GM18861 (cell line): ENCODE results near the gene EEA1.
A peak's percentile ranks its signal among the peaks of the same experiment; 100 is the strongest.
"Not testable (repeated sequence)": the region's sequence is repeated elsewhere in the genome, so short reads cannot be mapped to it uniquely, and the experiment has no call there.

Source experiments
- ATAC-seq: cut with Tn5 transposase; IDR thresholded peaks from one replicate; pipeline ENCODE4 v1.9.1; 2021; ENCODE audit not compliant: unreplicated experiment

Gene EEA1

DNA sequence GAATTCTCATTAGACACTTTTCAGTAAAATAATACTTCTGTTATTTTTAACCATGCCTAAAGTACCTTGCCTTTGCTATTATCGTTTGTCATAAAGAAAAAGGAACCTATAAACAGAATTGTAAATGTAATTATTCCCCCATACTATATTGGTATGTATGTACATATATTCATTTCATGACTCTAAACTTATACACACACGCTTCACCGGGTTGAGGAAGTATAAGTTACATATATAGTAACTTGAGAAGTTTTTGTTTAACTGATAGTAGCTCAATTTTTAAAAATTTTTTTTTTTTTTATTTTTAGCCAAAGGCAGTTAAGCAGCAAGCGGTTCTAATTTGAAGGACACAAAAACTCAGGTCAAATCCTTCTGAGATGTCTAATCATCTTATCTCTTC lies 118.7 kb downstream of the EEA1 start:
- ATAC-seq: no peak

DNA sequence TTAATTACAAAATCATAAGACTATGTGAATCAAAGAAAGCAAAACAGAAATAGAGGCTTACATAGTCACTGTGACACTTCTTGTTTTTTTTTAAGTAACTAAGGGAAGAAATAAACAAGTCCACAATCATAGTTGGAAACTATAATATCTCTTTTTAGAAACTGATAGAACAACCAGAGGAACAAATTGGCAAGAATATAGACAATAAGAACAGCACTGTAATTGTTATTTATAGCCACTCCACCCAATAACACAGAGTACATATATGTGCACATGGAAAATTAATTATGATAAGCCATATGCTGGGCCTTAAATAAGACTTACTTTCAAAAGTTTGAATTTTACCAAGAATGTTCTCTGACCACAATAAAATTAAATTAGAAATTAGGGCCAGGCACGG lies 125.2 kb downstream of the EEA1 start:
- ATAC-seq: no peak

DNA sequence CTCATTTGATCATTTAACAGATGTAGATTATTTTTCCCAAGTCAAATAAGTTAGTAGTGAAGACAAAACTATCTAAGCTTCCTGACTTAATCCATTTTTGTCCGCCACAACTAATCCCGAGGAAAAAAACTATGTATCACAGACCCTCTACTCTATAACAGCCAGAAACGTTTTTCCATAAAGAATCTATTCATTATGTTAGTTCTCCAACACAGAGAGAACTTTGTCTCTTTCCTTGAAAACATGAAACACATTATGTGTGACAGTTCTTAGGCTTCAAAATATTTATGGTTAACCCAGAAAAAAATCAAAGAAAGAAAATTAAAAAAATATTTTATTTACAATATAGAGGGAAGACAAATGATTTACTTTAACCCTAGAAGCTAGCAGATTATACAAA lies 126.2 kb downstream of the EEA1 start:
- no peak for ATAC-seq

DNA sequence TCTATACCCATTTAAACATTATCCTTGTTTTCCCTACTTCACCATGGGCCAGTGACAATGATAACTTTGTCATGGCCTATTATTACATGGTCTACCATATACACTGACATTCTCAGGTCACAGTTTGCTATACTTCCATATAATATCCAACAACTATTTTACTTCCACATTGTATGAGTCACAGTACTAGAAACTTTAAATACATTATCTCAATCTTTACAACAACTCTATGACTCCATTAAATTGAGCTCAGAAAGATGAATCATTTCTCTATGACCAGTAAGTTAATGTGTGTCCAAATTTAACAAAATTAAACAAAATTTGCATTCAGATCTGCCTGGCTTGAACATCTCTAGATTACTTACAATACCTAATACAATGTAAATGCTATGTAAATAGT lies 132.4 kb downstream of the EEA1 start:
- ATAC-seq: no peak

DNA sequence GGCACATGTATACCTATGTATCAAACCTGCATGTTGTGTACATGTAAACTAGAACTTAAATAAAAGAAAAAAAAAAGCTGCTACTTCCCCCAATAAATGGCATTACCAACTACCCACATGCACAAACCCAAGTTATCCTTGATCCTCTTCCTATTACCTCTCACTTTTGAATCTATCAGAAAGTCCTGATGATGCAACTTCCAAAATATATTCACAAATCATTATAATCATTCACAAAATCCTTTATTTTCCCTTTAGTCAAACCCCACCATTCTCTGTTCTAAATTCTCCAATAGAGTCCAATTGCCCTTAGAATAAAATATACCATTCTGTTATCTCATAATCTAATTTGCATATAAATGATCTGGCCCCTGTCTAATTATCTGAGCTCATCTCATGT lies 134.3 kb downstream of the EEA1 start:
- no peak for ATAC-seq

DNA sequence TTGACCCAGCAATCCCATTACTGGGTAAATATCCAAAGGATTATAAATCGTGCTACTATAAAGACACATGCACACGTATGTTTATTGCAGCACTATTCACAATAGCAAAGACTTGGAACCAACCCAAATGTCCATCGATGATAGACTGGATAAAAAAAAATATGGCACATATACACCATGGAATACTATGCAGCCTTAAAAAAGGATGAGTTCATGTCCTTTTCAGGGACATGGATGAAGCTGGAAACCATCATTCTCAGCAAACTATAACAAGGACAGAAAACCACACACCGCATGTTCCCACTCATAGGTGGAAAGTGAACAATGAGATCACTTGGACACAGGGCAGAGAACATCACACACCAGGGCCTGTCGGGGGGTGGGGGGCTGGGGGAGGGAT lies 134.7 kb downstream of the EEA1 start:
- ATAC-seq: not testable (repeated sequence)

DNA sequence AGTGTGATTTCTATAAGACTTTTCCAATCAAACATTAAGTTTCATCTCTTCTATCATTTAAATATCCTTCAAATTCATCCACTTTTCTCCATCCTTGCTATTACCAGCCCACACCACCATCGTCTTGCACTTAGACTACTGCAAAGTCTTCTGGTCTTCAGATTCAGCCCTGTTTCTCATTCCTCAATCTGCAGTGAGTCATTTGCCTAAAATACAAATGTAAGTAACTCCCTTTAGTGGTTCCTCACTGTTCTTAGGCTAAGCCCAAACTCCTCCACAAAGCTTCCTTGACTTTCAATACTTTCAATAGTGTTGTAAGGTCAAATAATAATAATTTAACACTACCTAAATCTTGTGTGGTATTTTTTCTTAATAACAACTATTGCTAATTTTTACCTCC lies 143.1 kb downstream of the EEA1 start:
- ATAC-seq: no peak

DNA sequence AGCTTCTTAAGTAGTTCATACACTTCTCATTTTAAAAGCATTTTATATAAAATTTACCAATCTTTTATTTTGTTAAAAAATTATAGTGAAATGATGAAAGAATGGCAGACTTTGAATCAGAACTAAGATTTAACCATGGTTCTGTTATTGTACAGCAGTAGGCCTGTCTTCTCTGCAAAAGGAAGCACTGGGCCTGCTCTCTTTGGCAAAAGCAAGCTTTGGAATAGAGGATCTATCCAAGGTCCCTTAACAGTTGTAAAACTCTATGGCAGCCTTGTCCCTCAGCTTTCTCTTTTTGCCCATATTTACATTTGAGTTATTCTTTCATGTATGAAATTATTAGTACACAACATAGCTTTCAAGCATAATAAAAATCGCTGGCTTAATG lies 143.5 kb downstream of the EEA1 start:
- ATAC-seq: no peak

DNA sequence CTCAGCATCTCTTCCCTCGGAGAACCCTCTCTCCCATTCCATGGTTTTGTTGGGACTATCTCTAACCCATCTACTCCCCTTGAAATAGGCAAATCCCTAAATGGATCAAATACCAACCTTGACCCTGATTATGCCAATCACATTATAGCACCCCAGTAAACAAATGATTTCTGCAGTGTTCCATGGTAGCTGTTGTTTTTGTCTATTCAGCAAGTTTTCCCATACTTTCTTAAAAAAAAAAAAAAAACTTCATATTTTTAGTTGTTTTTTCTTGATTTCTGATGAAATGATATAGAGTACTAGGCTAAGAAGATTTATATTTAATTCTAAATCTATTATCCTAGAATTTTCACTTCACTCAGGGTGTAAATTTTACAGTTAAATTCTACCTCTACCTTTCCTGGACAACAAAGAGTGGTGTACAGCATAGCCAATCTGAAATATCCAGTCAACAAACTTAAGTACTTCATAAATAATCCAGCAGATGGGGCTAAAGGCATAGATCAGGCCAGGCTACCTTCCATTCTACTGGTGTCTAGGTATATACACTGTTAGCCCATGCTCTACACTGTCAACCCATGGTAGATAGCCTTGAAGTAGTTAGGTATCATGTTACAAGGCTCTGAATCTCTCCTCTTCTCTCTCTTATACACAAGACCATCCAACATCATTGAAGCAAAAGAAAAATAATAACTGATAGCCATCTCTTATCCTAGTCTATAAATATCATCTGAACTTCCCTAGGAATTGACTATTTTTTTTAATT lies 144.1 kb downstream of the EEA1 start:
- ATAC-seq: peak; percentile 93

DNA sequence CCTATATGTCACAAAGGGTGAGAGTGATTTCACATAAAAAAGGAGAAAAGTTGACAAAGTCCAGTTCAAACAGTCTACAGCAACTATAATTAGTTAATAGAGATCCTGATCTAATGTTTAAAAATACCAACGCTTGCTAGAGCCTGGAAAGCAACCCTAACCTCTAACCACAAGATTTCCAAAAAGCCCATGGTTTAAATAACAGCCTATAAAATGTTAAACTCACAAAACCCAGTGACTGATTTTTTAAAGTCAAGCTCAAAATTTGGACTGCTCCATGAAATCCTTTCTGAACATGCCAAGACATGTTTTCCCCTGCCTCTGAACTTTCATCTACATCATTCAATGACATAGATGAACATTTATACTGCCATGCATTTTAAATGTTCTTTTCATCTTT lies 144.7 kb downstream of the EEA1 start:
- no peak for ATAC-seq

DNA sequence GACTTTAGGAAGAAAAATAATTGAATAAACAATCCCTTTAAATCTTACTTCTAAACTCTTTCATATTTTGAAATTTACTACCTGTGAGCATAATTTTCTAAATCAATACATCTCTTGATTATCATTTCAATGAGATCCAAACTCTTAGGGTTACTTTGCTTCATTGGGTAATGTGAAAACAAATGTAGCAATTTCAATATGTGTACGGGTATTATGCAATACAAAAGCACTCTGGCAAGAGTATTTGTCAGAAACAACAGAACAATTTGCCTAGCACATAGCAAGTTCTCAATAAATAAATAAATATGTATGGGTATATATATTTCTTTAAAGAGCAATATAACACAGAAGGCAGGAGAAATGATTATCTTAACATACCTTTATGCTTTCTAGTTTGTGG lies 149.2 kb downstream of the EEA1 start:
- ATAC-seq: no peak

DNA sequence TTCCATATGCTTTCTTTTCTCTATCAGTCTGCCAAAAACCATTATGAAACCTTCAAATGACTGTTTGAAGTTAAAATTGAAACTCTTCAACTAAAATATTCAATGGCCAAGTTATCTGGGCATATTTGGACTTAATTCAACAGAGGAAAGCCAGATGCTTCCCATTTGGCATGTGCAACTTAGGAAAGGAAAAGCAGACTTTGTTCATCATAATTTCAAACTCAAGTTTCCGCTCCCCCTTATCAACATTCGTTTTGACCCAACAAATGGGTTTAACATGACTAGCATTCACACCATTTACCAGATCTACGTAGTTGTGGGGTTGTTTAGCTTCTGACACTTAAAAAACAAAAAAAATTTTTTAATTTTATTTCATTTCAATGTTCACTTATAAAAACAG lies 150.6 kb downstream of the EEA1 start:
- no peak for ATAC-seq

DNA sequence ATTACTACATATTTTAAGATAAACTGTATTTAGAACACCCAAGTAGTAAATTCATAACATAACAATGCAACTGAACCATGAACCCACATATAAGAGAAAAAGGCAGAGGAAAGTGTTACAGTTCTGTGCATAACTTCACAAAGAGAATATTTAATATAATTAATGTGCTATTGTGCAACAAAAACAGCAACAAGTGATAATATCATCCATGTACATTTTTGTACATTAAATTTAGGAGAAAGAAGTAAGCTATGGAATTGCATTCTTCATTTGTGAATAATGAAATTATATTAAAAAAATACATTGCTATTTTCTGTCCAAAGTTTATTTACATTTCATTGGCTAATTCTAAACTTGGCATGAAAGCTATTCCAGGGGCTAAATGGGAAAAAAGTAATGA lies 153.7 kb downstream of the EEA1 start:
- ATAC-seq: no peak

DNA sequence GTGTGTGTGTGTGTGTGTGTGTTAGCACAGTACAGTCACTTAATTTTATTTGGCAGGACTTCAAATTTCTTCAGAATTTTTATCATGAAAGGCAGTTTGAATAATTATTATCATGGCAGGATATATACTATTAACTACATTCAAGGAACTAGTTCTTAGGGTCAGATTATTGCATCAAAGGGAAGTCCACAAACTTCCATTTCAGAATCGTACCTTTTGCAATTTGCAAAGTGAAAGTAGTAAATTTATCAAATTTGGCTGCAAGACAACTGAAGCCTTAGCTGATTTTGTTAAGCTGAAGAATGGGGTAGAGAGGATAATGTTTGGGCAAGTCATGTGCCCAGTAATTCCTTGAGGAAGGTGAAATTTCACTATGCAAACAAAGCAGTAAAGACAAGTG lies 158.1 kb downstream of the EEA1 start:
- ATAC-seq: no peak

DNA sequence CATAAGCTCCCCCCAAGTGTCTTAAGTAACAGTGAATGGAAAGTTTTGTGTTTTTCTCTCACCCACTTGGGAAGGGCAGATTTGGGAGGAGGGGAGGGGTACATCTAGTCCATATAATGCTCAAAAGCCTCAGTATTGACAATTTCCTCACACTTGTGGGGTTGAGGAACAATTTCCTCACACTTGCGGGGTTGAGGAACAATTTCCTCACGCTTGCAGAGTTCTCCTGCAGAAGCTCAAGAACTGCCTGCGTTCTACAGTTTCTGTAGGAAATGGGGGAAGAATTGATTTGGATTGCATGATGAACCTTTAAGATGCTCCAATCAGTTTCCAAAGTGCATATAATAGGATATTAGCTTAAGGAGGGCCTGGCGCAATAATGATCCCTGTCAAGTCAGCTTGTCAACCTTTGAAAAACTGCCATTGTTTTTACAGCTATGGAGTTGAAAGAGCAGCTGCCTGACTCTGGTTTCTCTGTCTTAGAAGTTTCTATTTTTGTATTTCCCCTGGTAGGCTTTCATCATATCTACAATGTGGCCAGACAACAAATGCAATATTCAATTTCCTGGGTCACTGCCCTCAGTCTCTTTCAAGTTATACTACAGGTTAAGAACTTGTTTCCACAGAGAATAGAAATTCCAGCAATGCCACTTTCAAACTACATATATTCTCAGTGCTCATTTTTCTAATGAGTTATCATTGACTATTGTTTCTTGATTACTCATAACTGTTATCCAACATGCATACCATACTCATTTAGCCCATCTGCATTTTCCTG lies 159.8 kb downstream of the EEA1 start:
- ATAC-seq: peak; percentile 90

DNA sequence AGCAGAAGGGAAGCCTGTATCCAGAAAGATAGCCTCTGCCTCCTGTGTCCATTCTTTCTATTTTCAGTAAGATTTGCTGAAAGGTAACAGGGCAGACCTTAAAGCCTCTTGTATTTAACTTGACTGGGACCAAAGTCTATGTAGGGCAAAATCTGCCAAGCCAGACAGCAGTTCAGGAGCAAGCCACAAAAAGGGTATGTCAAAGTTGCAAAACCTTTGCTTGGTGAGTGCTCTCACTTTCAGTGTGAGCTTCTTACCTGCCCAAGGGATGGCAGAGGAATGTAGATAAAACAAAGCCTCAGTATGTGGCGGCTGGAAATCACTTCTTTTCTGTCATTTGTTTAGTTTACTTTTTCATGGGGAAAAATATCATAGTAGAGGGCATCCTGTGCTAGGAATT lies 163.2 kb downstream of the EEA1 start:
- ATAC-seq: no peak

DNA sequence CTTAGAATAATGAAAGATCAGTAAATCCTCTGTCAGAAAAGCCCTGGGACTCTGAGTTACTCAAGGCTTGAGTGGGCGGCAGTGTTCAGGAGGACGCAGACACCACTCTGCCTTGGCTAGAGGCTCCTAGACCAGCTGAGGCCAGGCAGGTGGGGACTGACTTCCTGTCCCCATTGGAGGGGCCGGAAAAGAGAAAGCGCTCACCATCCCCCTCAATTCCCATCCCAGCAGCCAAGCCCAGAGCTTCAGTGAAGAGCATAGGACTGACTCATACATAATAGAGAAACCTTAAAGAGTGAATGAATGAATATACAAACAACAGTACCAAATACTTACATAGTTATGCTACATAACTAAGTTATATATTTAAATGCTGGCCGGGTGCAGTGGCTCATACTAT lies 164.3 kb downstream of the EEA1 start:
- ATAC-seq: no peak

DNA sequence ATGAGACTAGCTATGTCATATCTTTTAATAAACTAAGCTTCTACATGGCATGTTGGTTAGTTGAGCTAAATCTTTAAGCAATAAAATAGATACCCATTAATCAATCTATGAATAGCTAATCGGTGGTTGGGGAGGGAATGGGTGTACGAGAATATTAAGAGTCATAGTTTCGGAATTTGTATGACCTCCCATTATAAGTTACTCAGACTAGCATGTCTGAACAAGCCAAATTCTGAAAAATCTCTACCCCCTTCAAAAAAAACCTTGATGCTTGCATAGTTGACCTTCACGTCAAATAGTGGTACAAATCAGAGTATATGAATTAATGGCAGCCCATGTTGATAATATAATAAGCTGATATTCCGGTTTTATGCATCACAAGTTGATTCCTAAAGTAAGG lies 166.3 kb downstream of the EEA1 start:
- peak; percentile 66 for ATAC-seq

DNA sequence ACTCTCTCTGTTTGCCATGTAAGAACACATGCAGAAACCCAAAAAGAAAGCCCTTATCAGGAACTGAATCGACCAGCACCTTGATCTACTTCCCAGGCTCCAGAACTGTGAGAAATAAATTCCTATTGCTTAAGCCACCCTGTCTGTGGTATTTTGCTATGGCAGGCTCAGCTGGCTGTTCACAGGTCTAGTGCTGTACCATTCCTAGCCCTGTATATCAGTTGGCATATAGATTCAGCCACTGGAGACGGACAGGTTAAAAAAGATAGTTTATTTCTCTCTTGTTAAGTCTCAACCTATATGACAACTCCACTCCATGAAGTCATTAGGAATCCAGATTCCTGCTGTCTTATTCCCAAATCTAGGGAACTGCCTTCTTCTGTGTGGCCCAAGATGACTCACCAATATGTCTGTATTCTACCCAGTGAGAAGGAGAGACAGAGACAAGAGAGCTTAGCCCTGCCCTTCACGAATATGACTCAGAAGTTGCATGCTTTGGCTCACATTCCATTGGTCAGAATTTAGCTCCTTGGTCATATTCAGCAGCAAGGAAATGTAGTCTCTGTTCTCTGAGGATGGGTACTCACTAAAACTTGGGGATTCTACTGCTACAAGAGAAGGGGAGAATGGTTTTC lies 169.3 kb downstream of the EEA1 start:
- no peak for ATAC-seq

DNA sequence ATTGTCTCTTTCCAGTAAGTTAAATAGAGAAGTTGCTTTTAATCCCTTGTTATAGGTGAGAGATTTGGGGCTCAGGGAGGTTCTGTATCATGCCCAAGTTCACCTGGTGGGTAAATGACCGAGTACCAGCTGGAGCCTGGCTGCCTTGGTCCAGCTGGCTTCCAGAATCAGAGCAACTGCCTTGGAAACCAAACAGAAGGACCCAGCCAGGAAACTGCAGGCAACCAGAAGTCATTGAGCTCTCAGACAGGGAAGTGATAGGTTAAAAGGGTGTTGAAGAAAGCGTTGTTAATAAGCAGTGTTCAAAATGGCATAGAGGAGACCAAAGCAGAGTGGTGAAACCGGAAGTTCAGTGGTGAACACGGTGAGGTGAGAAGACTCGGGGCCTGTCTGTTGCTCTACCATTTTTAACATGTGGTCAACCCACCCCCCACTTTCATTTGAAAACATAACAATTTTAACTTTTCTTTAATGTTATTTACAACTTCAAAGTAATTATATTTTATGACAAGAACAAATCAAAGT lies 171.4 kb downstream of the EEA1 start:
- ATAC-seq: no peak

DNA sequence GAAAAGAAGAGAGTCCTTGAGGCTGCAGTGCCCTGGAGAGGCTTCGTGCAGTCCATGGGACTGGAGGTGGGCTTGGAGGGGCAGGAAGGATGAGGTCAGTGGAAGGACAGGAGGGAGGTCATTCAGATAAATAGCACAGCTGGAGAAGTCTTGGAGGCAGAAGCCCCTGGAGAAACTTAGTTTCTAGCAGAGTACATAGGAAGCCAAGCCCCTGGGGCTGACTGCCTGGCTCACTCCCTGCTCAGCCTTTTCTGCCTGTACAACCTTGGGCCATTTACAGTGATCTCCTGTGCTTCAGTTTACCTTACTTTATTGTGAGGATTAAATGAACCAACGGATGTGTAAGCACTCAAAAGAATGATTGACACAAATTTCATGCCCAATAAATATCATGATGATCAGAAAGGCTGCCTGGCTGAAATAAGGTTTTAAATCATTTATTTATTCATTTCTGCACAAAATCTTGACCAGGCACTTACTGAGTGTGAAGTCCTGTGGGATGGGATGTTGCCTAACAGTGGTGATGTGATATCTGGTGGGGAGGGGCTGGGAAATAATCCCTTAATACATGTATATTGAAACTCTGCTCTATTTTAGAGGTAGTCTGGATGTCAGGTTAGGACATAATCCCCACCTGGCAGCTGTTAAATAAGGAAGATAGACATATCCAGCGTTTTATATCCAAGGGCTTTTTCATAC lies 172.0 kb downstream of the EEA1 start:
- ATAC-seq: no peak
